DMS 273 (cell line): ENCODE results near the gene OSBPL2.

ENCODE experiments used
- DNase-seq: peaks from one replicate; lab custom pipeline; 2025; ENCODE audit not compliant: unreplicated experiment; lab: John Stamatoyannopoulos, UW

The OSBPL2 gene

DNA sequence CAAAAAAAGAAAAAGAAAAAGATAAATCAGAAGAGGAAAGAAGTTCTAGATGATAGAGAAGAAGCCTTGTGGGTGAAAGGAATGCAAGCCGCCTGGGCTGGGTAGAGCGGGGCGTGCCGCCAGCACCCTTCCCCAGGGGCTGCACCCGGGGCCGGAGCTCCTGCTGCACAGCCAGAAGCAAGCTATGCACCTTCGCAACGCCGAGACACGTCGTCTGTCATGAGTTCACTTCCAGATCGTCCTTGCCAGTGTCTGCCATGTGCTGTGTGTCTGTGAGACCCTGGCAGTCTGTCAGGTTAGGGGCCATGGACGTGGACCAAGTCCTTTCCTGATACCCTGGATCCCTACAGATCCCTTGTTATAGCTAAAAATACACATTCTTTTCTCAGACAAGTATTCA, 38.9 kb downstream of the OSBPL2 start:
- no peak for DNase-seq

DNA sequence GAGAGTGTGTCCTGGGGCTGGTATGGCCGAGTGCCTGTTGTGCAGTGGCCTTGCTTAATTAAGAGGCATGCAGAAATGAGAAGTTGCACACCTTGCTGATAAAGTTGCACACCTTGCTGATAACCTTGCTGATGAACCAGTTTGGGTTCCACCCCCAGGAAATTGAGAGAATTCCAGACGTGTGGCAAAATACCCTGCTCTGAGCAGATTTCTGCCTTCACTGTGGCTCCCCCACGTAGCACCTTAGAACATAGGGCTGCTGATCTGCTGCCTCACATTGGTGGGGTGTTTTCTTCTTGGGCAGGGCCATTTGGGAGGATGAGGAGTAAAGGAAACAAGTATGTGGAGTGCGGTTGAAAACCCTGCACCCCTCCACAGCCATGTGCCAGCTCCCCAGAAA, 42.0 kb downstream of the OSBPL2 start:
- DNase-seq = no peak

- DNase-seq = no peak
These were observed 43.0 kb downstream of the OSBPL2 start for GRCh38 chr20:62281161-62281933.

DNA sequence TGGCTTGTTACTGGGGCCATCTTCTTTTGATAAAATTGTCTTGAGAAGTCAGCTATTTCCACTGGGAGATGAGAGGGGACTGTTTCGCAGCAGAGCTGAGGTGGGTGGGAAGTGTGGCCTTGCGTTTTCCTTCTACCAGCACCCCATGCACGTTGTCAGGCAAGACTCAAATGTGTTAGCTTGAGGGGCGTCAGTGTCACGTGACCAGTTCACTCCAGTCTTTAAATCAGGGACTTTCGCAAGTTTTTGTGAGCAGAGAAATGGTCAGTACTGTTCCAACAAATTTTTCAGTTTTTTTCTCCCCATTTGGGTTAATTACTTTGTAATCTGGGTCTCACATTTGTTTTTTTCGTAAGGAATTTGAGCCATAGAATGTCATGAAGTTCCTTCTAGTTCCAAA, 43.8 kb downstream of the OSBPL2 start:
- no peak for DNase-seq

- DNase-seq = no peak
These were observed 44.7 kb downstream of the OSBPL2 start for GRCh38 chr20:62282877-62283503.

GRCh38 chr20:62284448-62284847, 46.1 kb downstream of the OSBPL2 start:
- no peak for DNase-seq

DNA sequence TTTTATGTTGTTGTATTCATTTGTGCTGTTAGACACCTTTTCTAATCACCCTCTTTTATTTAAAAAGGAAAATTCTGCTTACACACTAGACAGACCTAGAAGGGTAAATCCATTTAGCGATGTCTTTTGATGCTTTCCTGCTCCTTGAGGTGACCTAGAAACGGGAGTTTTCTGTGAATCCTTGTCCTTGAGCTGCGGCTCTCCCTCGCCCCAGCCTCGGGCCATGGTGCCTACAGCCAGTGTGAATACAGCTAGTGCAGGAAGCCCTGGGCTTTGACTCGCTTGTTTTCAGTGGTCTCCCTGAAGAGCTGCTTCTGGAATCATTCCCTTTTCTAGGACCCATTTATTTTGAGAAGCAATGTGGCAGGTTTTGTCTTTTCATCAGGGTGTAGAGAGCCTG, 46.8 kb downstream of the OSBPL2 start:
- DNase-seq = no peak

GRCh38 chr20:62285722-62286121, 47.4 kb downstream of the OSBPL2 start:
- no peak for DNase-seq

DNA sequence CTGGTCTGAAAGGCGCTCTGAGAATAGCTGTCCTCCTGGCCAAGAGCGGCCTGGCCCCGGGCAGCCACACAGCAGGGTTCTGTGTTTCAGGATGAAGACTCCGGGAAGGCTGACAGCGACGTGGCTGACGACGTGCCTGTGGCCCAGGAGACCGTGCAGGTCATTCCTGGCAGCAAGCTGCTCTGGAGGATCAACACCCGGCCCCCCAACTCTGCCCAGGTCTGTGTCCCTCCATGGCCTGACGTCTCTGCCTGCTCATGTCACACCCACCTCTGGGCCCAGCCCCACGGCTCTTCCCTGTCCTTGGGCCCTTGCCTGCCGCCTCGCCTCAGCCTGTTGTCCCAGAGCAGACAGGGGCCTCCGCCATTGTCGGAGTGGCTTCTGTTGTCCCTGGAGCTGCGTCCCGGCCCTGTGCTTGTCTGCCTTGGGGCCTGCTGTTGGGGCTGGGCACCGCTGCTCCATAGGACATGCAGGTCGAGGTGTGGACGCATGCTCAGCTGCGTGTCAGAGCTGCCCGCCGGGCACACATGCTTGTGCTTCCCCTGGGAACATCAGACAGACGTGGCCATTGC, 48.3 kb downstream of the OSBPL2 start:
- DNase-seq = no peak

GRCh38 chr20:62287129-62287528, 48.8 kb downstream of the OSBPL2 start:
- DNase-seq = no peak

DNA sequence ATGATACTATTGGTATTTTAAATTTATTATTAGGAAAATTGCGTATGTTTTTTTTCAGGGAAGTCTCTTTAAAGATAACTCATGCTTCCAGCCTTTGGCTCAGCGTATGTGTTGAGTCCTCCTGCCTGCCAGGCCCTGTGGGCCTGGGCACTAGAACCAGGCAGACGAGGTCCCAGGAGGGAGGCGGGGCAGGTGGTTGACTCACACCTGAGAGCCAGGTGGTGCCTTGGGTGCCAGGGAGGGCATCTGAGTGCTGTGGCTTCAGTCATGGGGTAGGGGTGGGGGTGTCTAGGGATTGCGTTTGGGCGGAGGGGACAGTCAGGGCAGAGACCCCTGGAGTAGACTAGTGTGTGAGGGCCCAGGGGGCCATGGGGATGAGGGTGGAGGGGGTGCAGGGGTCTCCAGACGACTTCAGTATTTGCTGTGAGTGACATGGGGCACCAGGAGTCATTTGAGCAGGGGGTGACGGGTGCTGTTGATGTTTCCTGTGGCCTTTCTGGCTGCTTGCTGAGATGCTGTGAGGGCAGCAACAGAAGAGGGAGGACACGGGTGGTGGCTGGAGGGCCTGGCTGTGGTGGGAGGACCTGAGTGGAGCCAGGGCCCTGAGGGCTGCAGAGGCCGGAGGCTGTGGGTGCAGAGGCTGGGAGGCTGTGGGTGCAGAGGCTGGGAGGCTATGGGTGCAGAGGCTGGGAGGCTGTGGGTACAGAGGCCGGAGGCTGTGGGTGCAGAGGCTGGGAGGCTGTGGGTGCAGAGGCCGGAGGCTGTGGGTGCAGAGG, 49.6 kb downstream of the OSBPL2 start:
- DNase-seq = no peak

- DNase-seq = no peak
These were observed 50.3 kb downstream of the OSBPL2 start for GRCh38 chr20:62288535-62289105.

DNA sequence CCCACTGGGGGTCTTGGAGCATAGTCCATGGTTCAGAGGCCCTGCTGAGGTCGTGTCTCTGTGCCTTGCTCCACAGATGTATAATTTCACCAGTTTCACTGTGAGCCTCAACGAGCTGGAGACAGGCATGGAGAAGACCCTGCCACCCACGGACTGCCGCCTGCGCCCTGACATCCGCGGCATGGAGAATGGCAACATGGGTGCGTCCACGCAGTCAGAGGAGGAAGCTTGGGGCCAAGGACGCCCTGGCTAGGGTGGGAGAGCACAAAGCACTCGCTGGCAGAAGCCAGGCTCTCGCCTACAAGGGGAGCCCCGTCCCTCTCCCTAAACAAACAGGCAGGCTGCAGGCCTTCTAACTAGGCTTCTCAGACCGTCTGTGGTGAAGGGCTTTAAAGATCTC, 50.8 kb downstream of the OSBPL2 start:
- DNase-seq = no peak

DNA sequence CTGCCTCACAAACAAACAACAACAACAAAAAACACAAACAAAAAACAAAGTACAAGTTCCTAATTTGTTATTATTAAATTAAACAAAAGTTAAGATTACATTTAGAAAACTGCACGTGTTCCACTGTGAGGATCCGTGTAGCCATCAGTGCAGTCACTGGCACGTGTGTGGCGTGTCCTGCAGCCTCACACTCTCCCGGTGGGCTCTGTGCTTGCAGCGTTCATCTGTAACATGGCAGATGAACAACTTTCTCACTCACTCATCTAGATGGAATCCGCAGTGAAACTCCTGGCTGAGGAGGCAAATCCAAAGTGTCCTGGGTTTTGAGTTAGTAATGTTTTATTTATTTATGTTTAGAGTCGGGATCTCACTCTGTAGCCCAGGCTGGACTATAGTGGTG, 51.6 kb downstream of the OSBPL2 start:
- no peak for DNase-seq

- no peak for DNase-seq
These were observed 53.1 kb downstream of the OSBPL2 start for GRCh38 chr20:62291251-62292066.

DNA sequence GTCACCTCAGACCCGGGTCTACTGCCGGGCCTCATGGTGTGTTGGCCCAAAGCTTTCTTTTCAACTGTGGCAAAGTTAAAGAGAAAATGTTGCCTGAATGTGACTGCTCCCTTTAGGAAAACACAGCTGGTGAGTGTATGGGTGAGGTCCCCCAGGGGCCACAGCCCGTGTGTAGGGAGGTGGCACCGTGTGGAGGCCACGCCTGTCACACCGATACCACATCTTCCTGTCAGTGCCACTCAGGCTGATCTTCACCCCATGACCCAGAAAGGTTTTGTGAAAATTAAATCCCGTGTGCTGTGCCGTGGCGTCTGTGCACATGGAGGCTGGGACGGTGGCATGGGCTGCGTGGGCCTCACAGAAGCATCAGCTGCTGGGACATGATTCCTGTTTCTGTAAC, 53.8 kb downstream of the OSBPL2 start:
- no peak for DNase-seq

- DNase-seq = no peak
These were observed 54.9 kb downstream of the OSBPL2 start for GRCh38 chr20:62293111-62293784.

DNA sequence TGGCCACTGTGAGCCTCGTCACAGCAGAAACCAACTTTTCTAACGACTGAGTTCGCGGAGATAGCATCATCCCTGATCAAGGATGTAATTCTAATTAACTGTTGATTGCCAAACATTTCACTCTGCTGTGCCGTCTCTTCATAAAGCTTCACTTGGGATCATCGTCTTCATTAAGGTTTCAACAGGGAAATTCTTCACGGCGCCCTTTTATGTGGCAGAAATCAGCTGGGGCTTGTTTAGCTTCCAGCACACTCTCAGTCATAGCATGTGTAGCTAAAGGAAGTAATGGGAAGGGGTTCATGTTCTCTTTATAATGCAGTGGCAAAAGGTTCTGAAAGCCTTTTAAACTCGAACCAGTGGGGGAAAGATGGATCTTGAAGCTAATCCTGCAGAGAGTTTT, 55.6 kb downstream of the OSBPL2 start:
- no peak for DNase-seq

DNA sequence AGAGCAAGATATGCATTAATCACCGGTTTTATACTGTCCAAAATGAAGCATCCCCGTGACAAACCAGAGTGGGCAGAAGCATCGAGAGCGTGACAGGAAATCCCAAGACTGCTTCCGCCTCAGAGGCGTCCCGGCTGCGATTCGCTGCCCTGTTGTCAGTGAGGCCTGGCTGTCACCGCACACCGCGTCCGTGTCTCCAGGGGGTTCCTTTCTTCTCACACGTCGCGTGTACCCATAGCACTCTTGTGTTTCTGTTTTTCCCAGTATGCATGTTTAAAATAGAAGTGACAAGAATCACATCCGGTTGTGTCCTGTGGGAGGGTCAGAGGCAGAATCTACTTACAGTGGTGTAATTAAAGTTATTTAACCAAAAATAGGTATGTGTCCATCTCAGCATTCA, 56.2 kb downstream of the OSBPL2 start:
- DNase-seq = no peak
